Stimulated activated CD8-positive, alpha-beta memory T cell treated with anti-CD3 and anti-CD28 coated beads, Interleukin-2, amount 100 ng/mL, for 48 hours (primary cell): ENCODE results near the gene TOX3.

Source experiments
- DNase-seq, 2 donors: peaks; one replicate each; pipeline ENCODE4 v3.0.0-alpha.2; 2020; ENCODE audit warnings: low read depth in 2 of 2

TOX3 gene

DNA sequence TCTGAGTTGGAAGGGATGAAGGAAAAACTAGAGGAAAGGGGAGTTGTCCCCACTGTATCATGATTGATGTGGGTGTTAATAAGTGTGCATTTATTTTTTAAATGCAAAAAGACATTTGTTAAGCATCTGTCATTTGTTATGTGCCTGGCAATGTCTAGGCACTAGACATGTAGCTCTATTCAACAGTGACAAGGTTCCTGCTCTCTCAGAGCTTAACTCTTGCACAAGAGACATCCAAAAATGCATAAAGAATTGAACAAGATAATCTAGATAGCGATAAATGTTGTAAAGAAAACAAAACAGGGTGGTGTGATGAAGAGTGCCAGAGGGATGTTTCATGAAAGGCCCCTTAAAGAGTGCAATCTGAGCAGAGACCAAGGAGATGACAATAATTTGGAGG lies 148.9 kb downstream of the TOX3 start:
- no peak for DNase-seq

DNA sequence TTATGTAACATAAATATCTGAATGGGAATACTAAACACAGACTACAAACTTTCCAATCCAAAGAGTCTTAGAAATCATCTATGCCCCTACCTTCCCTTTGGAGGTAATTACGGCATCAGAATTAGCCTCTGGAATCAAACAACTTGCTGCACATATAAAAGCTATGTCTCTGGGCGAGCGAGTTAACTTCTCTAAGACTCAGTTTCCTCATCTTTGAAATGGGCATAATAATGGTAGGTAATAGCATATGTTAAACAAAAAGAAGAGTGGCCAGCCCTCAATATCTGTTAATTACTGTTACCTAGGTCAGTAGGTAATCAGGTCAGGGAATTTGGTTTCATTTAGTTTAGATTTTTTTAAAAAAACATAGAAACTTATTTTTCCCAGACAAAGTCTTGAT lies 153.5 kb downstream of the TOX3 start:
- no peak for DNase-seq

DNA sequence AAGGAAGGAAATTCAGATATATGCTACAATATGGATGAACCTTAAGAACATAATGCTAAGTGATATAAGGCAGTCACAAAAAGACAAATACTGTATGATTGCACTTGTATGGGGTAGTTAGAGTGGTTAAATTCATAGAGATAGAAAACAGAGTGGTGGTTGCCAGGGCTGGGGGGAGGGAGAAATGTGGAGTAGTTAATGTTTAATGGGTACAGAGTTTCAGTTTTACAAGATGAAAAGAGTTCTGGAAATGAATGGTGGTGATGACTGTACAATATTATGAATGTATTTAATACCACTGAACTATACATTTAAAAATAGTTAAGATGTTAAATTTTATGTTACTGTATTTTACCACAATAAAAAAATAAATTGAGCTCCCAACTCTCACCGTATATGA lies 157.9 kb downstream of the TOX3 start:
- no peak for DNase-seq
